Epithelial cell of prostate (primary cell): Measurements from ENCODE around the gene KRT15.

Experiments
- DNase-seq: peaks from one replicate; pipeline ENCODE4 v3.0.0-alpha.2; 2011; ENCODE audit warnings: low read depth, low spot score
- H3K27ac ChIP-seq: fragments of 450-650 bp; 2 replicates; pipeline ENCODE4 v1.5.1; 2017; ENCODE audit warnings: mild to moderate bottlenecking

KRT15 gene

GRCh38 chr17:41518789-41519449 lies at the start of gene KRT15:
Gene KRT15, minus strand, starts transcription at chr17:41518890. Its CDS starts 63 bp downstream, at chr17:41518827.
- DNase-seq = no peak
- H3K27ac ChIP-seq = peak within 1 kb of the TSS; percentile 98

DNA sequence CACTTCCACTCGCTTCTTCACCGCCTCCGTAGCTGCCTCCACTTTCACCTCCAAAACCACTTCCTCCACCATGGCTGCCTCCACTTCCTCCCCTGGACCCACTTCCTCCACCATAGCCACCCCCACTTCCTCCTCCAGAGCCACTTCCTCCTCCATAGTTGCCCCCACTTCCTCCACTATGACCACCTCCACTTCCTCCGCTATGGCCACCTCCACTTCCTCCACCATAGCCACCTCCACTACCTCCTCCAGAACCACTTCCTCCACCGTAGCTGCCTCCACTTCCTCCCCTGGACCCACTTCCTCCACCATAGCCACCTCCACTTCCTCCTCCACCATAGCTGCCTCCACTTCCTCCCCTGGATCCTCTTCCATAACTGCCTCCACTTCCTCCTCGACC lies 48.6 kb upstream of the KRT15 start:
- DNase-seq = no peak
- no peak overlapping the region for H3K27ac ChIP-seq

DNA sequence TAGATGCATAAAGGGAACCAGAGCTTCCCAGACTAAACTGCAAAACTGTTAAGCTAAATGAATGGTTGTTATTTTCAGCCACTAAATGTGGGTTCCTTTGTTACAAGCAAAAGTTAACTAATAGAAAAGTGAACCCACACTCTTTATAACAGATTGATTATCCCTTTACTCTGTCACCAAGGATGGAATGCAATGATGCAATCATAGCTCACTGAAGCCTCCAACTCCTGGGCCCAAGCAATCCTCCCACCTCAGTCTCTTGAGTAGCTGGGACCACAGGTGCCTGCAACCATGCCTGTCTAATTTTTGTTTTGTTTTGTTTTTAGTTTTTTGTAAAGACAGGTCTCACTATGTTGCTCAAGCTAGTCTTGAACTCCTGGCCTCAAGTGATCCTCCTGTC lies 46.6 kb upstream of the KRT15 start:
- no peak for DNase-seq

DNA sequence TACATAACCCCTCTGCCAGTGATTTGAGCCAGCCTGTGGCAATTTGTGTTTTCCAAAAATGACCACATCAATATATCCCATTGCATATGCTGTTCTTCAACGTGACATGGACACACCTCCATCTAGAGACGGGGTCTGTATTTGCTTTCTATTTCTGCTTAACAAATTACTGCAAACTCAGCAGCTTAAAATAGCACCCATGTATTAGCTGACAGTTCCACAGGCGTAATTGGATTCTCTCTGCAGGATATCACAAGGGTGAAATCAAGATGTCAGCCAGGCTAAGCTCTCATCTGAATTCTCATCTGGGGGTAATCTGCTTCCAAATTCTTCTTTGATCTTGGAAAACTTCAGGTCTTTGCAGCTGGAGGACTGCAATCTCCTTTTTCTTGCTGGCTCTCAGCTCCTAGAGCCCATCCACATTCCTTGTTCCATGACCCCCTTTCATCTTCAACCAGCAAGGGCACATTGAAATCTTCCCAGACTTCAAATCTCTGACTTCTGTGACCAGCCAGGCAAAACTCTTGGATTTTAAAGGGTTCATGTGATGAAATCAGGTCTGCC lies 45.0 kb upstream of the KRT15 start:
- no peak for DNase-seq
- H3K27ac ChIP-seq = no peak overlapping the region

More for the DNA sequence above, 46.6 kb upstream of the KRT15 start:
- no peak overlapping the region for H3K27ac ChIP-seq

- no peak for DNase-seq
- no peak overlapping the region for H3K27ac ChIP-seq
Observed at GRCh38 chr17:41561554-41561953, 42.9 kb upstream of the KRT15 start.

GRCh38 chr17:41559548-41559947 lies 40.9 kb upstream of the KRT15 start:
- no peak for DNase-seq

GRCh38 chr17:41556931-41557330 lies 38.2 kb upstream of the KRT15 start:
- no peak for DNase-seq

More at GRCh38 chr17:41559548-41559947, 40.9 kb upstream of the KRT15 start:
- H3K27ac ChIP-seq = no peak overlapping the region

DNA sequence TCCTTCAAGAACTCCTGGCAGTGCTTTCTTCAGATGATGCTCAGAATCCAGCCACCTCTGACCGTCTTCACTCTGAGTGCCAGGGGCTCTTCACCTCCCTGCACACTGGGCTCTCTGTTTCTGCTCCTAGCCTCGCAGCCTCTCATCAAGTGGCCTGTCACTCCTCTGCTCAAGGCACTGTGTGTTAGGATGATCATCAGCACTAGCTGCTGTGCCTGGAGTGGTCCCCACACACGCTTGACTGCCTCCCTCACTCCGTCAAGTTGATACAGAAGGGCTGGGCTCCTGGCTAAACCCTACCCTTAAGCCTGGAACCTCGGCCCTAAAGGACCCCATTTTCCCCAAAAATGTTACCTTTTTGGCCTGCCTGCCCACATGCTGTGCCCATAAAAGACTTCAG lies 37.6 kb upstream of the KRT15 start:
- no peak overlapping the region for H3K27ac ChIP-seq
- no peak for DNase-seq

More at GRCh38 chr17:41556931-41557330, 38.2 kb upstream of the KRT15 start:
- no peak overlapping the region for H3K27ac ChIP-seq

DNA sequence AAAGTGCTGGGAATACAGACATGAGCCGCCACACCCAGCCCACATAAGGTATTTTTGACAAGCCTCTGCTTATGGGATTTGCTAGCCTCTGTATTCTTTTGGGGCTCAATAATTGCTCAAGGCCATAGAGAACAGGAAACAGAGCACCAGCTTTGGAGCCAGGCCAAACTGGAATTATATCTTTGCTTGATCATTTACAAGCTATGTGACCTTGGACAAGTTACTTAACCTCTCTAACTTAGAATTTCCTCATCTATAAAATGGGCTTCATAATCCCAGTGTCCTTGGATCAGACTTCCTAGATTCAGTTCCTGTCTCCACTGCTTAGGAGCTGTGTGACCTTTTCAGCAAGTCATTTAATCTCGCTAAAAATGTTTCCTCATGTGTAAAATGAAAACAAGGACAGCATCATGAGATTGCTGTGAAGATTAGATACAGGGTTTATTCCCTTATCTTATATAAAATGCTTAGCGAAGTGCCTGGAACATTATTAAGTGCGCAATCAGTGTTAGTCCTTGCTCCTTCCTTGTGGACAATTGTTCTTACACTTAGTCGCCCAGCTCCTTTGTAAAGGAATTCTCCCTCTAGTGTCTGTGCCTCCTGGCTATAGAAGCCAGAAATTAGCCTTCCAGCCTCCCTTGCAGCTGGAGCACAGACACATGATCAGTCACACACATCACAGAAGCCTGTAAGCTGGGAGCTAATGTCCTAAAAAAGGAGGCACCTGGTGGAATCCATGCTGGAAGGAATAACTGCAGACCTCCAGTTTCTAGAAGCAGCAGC lies 36.6 kb upstream of the KRT15 start:
- H3K27ac ChIP-seq = no peak overlapping the region
- no peak for DNase-seq

DNA sequence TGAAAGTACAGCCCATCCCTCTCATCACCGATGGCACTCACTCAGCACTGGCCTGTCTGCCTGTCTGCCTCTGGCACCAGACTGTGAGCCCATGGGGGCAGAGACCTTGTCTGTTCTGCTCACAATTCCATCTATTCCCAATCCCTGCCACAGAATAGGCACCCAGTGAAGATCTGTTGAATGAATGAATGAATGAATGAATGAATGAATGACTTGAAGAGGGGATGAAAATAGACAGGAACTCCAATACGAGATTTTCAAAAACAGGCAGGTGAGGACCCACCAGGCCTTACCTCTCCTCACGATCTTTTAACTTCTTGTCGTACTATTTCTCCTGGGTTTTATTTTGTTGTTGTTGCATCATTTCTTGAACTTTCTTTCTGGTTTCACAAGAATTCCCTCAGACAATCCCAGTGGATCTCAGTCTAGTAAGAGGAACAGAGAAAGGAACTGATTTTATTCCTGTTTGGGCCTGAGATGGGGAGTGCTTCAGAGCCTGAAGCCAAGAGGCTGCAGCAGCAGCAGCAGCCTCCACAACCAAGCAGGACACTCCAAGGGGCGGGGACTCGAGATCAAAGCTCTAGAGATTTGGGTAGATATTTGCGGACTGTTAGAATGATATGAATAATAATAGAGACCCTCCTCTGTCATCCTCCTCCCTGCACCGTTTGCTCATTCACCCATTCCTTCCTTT lies 35.4 kb upstream of the KRT15 start:
- no peak overlapping the region for H3K27ac ChIP-seq
- no peak for DNase-seq

GRCh38 chr17:41553176-41553575 lies 34.5 kb upstream of the KRT15 start:
- DNase-seq = no peak
- H3K27ac ChIP-seq = no peak overlapping the region

GRCh38 chr17:41552455-41552854 lies 33.8 kb upstream of the KRT15 start:
- H3K27ac ChIP-seq = no peak overlapping the region
- DNase-seq = no peak

GRCh38 chr17:41551365-41551764 lies 32.7 kb upstream of the KRT15 start:
- H3K27ac ChIP-seq = no peak overlapping the region

GRCh38 chr17:41549596-41550039 lies 30.9 kb upstream of the KRT15 start:
- peak overlapping the region; percentile 97 for H3K27ac ChIP-seq
- no peak for DNase-seq

More at GRCh38 chr17:41551365-41551764, 32.7 kb upstream of the KRT15 start:
- no peak for DNase-seq

GRCh38 chr17:41548844-41549595 lies 30.3 kb upstream of the KRT15 start:
- peak overlapping the region; percentile 97 for H3K27ac ChIP-seq
- DNase-seq = no peak

GRCh38 chr17:41547921-41548843 lies 29.5 kb upstream of the KRT15 start:
- DNase-seq = peak; percentile 97
- H3K27ac ChIP-seq = peak overlapping the region; percentile 97

- no peak for DNase-seq
- H3K27ac ChIP-seq = peak overlapping the region; percentile 97
Observed at GRCh38 chr17:41547378-41547841, 28.7 kb upstream of the KRT15 start.

DNA sequence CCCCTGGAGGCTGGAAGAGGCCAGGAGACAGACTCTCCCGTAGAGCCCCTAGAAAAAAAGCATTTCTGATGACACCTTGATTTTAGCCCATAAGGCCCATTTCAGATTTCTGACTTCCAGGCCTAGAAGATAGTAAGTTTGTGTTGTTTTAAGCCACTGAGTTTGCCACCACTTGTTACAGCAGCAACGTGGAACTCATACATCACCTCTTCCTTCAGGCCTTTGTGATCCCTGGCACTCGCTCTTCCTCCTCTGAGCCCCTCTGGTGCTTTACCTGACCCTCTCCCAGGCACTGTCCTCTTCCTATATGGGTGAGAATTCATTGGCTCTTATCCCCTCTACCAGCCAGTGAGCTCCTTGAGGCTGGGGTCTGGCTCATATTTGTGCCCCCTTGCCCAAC lies 28.1 kb upstream of the KRT15 start:
- peak overlapping the region; percentile 97 for H3K27ac ChIP-seq
- no peak for DNase-seq
